Measurements from ENCODE around the gene CDK15.

GRCh38 chr2:201937343-201937742, 131.0 kb downstream of the CDK15 start:
- no peak for TF ChIP-seq GATA2 (IDR thresholded peaks at IDR 0.05; ENCODE audit: low read depth, low read length)
- no peak for TF ChIP-seq GATA3 (IDR thresholded peaks at IDR 0.05; ENCODE audit: low read depth, low read length)
